ENCODE measurements around the gene SLC25A15. TPM values are rescaled to one million over a fixed set of nuclear protein-coding genes. Genes with fewer than 3 reads are reported as not detected.
"Not testable (repeated sequence)": the region's sequence is repeated elsewhere in the genome, so short reads cannot be mapped to it uniquely, and the experiment has no call there.

Gene SLC25A15
- total RNA-seq, 4 donors from 2014 or later, result 19.0 to 92.8 (median 75.5) TPM

DNA sequence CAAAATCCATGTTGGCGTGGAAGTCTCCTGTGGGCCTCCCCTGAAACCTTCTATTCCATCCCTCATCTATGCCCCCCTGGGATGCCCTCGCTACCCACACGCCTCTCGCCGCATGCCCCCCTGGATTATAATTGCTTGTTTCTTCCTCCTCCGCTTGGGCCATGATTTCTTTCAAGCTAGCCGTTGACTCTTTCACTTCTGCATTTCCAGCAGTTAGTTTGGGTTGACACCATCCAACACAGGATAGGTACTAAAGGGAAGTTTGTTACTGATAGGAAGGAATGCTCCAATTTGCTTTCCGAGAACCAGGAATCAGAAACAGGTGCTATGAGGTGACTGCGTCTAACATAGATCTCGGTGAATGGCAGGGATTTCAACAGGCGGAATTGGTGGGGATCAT is 7.7 kb upstream of the SLC25A15 start:
- Histone ChIP-seq H3K4me1 (peaks cover 0 to 4% (median 0%) of the 10 kb centered on the region in 4 donors), H3K36me3 (no peaks in the 10 kb centered on the region), H3K4me3 (no peak overlapping the region), H3K27me3 (no peaks in the 10 kb centered on the region), H3K9me3 (no peaks in the 10 kb centered on the region), H3K27ac (no peak overlapping the region)
- TF ChIP-seq, protein P1, sequence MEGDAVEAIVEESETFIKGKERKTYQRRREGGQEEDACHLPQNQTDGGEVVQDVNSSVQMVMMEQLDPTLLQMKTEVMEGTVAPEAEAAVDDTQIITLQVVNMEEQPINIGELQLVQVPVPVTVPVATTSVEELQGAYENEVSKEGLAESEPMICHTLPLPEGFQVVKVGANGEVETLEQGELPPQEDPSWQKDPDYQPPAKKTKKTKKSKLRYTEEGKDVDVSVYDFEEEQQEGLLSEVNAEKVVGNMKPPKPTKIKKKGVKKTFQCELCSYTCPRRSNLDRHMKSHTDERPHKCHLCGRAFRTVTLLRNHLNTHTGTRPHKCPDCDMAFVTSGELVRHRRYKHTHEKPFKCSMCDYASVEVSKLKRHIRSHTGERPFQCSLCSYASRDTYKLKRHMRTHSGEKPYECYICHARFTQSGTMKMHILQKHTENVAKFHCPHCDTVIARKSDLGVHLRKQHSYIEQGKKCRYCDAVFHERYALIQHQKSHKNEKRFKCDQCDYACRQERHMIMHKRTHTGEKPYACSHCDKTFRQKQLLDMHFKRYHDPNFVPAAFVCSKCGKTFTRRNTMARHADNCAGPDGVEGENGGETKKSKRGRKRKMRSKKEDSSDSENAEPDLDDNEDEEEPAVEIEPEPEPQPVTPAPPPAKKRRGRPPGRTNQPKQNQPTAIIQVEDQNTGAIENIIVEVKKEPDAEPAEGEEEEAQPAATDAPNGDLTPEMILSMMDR (IDR thresholded peaks at IDR 0.05), result no peak
- no peak for TF ChIP-seq POLR2A (IDR thresholded peaks at IDR 0.05)
- peak in 1 of 3 donors; percentile 33 for DNase-seq

DNA sequence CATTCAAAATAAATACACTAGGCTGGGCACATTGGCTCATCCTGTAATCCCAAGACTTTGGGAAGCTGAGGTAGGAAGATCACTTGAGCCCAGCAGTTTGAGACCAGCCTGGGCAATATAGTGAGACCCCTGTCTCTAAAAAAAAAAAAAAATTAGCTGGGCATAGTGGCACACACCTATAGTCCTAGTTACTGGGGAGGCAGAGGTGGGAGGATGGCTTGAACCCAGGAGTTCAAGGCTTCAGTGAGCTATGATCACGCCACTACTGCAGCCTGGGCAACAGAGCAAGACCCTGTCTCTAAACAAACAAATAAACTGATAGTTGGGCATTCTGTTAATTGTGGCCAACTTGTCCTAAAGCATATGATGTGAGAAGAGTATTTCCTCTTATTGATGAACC is 6.4 kb upstream of the SLC25A15 start:
- not testable (repeated sequence) for H3K27ac ChIP-seq, H3K27me3 ChIP-seq, H3K36me3 ChIP-seq, H3K4me3 ChIP-seq, H3K4me1 ChIP-seq, H3K9me3 ChIP-seq, DNase-seq

DNA sequence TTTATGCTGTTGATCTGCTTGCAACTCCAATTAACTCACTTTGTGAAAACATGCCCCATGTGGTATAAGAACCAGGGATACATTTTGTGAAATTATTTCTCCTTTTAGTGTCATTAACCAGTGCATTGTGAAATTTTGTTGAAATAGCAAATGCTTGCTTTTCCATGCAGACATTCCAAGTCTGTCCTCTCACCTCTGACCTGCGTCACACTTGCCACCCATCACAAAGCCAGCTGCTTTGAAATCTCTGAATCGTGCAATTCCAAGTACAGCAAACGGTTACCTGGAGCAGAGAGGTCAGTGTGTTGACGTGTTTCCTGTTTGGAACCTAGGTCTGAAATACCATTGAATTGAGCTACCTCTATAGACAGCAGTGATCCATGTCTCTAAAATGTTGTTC is 4.9 kb upstream of the SLC25A15 start:
- TF ChIP-seq, protein P1 (IDR thresholded peaks at IDR 0.05), result no peak
- no peak for TF ChIP-seq POLR2A (IDR thresholded peaks at IDR 0.05)
- Histone ChIP-seq H3K27me3 (no peaks in the 10 kb centered on the region), H3K9me3 (no peaks in the 10 kb centered on the region), H3K36me3 (no peaks in the 10 kb centered on the region), H3K4me3 (no peak overlapping the region), H3K4me1 (peaks cover 0 to 6% (median 0%) of the 10 kb centered on the region in 4 donors), H3K27ac (no peak overlapping the region)
- DNase-seq, result no peak

DNA sequence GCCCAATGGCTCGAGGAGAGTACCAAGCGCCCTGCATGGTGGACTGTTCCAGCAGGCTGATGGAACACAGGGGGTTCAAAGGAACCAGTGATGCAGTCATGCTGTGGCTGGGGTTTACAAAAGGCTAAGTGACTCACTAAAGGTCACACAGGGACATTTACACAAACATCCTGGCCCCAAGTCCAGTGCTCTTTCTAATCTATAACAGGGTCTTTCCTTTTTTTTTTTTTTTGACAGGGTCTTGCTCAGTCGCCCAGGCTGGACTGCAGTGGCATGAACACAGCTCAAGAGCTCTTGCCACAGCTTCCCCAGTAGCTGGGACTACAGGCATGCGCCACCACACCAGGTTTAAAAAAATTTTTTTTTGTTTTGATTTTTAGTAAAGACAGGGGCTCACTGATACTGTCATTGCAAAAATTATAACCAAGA is 2.8 kb upstream of the SLC25A15 start:
- peak overlapping the region in 2 of 4 donors; percentile 25 to 53 for H3K27ac ChIP-seq
- no peak for TF ChIP-seq POLR2A (IDR thresholded peaks at IDR 0.05)
- TF ChIP-seq, protein P1 (IDR thresholded peaks at IDR 0.05), result no peak

DNA sequence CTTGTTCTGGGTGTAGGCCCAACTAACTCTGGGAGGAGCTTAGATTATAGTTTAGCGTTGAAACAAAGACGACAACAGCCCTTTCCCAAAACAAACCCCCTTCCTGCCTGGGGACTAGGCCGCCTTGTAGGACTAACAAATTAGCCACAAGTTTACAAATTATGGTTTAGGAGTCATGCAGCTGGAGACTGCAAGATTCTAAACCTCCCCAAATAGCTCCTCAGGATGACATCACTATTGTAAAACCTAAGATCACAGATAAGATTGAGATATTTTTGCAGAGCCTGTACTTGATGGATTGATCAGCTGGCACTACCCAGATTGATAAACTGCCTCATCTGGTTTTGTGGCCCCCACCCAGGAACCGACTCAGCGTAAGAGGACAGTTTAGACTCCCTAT is 2.3 kb upstream of the SLC25A15 start:
- Histone ChIP-seq H3K9me3 (no peaks in the 10 kb centered on the region), H3K4me3 (no peak overlapping the region), H3K36me3 (no peaks in the 10 kb centered on the region), H3K27ac (peak overlapping the region in 2 of 4 donors; percentile 25 to 53), H3K27me3 (no peaks in the 10 kb centered on the region), H3K4me1 (peaks cover 0 to 9% (median 0%) of the 10 kb centered on the region in 4 donors)
- TF ChIP-seq, protein P1 (IDR thresholded peaks at IDR 0.05), result no peak
- no peak for TF ChIP-seq POLR2A (IDR thresholded peaks at IDR 0.05)
- peak in 1 of 3 donors; percentile 38 for DNase-seq

More for the DNA sequence above, 2.8 kb upstream of the SLC25A15 start:
- peaks cover 0 to 9% (median 0%) of the 10 kb centered on the region in 4 donors for H3K4me1 ChIP-seq
- no peaks in the 10 kb centered on the region for H3K36me3 ChIP-seq
- H3K27me3 ChIP-seq, result no peaks in the 10 kb centered on the region
- no peaks in the 10 kb centered on the region for H3K9me3 ChIP-seq
- H3K4me3 ChIP-seq, result no peak overlapping the region
- DNase-seq, result peak in 1 of 3 donors; percentile 50

DNA sequence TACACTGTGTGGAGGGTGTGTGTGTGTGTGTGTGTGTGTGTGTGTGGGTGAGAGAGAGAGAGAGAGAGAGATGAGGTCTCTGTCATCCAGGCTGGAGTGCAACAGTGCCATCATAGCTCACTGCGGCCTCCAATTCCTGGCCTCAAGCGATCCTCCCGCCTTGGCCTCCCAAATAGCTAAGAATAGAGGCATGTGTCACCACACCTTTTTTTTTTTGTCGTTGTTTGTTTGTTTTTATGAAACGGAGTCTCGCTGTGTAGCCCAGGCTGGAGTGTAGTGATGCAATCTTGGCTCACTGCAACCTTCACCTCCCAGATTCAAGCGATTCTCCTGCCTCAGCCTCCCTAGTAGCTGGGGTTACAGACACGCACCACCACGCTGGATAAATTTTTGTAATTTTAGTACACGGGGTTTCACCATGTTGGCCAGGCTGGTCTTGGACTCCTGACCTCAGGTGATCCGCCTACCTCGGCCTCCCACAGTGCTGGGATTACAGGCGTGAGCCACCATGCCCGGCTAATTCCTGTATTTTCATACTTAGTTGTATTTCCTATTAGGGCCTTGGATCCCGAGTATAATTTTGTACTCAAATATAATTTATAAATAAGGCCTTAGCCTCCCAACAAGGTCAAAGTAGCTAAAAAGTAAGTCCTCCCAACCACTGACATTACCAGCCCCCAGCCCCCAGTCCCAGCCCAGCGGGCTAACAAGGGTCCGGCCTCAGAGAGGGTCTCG is 704 bp upstream of the SLC25A15 start:
- H3K27me3 ChIP-seq, H3K36me3 ChIP-seq, H3K9me3 ChIP-seq: not testable (repeated sequence)
- H3K27ac ChIP-seq, result peak overlapping the region; percentile 81 to 97 (median 88)
- H3K4me1 ChIP-seq, result peaks cover 0 to 18% (median 0%) of the 10 kb centered on the region in 4 donors
- peak in 1 of 3 donors; percentile 45 for DNase-seq
- H3K4me3 ChIP-seq, result peak overlapping the region; percentile 54 to 98 (median 76)

Measured in Peyer's patch (tissue), 4 donors.